Inflammatory macrophage treated with lipopolysaccharide for 1 hour (primary cell): ENCODE results near the gene CEP112.
"Not testable (repeated sequence)": the region's sequence is repeated elsewhere in the genome, so short reads cannot be mapped to it uniquely, and the experiment has no call there.

Source experiments
- DNase-seq, 2 donors: peaks; one replicate each; pipeline ENCODE4 v3.0.0-alpha.2; 2020 to 2022

The CEP112 gene

GRCh38 chr17:65712383-65713267 is 479.3 kb downstream of the CEP112 start:
- DNase-seq: no peak

- no peak for DNase-seq
These were observed 480.2 kb downstream of the CEP112 start for GRCh38 chr17:65711671-65712276.

DNA sequence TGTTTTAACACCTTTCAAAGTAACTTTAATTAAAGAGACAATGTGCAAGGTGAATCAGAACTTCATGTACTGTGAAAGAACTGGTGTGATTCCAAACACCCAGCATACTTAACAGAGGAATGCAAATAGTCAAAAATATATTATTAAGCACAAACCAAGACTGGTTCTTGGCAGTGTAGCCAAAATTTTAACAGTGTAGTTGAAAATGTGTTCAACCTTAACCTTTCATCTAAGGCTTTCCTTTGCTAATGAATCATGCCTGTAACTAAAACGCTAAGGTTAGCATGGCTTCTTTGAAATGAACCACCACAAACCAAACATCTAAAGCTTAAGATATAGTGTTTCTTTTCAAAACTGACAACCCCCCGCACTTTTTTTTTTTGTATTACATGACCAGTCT is 484.2 kb downstream of the CEP112 start:
- no peak for DNase-seq

DNA sequence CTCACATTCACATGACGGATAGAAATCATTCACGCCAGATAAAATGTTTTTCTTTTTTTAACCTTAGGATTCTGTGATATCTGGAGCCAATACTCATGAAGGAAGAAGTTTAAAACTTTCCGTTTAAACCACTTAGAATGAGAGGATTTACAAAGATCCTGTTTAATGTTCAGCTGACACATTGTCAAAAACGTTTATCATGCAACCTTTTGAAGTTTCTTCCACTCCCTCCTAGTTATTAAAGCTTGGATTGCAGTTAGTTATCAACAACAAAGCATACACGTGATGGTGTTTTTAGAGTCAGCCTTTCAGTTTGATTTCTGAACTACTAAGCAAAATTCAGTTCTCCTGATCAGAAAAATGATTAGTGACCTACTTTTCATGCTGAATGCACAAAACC is 487.2 kb downstream of the CEP112 start:
- no peak for DNase-seq

DNA sequence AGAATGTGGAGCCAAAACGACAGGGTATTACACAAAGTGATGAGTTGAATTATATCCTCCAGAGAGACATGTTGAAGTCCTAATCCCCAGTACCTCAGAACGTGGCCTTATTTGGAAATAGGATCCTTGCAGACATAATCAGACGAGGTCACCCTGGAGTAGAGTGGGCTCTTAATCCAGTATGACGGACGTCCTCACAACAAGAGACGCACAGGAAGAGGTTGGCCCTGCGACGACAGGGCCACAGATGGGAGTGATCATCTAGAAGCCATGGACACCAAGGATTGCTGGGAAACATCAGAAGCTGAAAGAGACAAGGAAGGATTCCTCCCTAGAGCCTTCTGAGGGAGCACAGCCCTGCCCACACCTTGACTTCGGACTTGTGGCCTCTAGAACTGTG is 488.0 kb downstream of the CEP112 start:
- DNase-seq: no peak

DNA sequence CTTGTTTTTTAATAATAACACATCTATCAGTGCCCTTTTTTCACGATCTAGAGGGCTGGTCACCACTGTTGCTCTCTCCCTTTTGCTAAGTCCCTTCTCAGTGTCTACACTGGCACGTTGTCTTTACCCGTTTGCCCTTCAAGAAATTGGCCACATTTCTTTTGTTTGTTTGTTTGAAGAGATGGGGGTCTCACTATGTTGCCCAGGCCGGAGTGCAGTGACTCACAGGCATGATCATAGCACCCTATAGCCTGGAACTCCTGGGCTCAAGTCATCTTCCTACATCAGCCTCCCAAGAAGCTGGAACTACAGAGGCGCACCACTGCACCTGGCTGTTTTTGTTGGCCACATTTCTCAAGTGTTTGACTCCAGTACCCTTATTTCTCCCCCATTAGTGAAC is 492.5 kb downstream of the CEP112 start:
- no peak for DNase-seq

DNA sequence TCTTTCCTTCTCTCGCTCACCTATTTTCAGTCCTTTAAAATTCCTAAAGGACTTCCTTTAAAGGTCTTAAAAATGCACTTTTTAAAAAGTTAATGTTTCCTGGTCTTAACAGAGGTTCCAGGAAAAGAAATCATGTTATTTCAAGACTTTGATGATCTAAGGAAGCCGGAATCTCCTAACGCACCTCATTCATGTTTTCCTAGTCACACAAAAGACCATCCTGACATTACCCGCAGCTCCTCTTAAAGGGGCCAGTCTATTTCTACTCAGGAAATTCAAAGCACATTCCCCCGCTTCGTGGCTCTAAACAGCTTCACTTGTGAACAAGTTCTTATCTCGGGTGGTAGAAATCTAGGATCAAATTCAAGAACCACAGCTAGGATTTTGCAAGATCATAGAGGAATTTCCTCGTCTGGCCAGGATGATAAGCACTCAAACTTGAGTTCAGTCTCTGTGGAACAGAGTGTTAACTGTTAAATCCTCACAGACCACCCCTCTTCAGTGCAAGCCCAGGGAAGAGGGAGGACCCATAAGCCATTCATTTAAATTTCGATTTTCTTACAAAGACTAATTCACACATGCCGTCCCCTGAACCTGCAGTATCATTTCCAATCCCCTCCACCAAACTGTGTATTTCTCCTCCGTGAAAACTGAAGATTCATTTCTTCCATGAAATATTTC is 493.4 kb downstream of the CEP112 start:
- no peak for DNase-seq

DNA sequence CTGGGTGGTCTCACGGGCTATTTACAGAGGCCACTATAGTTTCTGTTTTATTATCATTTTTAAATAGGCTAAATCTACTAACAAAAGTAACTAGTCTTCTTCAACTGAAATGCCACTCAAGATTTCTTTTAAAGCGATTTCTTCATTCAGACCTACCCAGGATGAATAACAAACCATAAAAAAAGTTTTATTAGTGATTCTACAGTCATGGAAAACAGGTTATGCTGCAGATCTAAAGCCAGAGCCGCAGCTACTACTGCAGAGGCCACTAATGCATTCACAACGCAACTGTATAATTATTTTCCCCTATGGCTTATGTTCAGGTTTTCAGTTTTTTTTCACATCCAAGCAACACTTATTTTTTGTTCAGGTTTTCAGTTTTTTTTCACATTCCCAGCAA is 494.3 kb downstream of the CEP112 start:
- no peak for DNase-seq

DNA sequence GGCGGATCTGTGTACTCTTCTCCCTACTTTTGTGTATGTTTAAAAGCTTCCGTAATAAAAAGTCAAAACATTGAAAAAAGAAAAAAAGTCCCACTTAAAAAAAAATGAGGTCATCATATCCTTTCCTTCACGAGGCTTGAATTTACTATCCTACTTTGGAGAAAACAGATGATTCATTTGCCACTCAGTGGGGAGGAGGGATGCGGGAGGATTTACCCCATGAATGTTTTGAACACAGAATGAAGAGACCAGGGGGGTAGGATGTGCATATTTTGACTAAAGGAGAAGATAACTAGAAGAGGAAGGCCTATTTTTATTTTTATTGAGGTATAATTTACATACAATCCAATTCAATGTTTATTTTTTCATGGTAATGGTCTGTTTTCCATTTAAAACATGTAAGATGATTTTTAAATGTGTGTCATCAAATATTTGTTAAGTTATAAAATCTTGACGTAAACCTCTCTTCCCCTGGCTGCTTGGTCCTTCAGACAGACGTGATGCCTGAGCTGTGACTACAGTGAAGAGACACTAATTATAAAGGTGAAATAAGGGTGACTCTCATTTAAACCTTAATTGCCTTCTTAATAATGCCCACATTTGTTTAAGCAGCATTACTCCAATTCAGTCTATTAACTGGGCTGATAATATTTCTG is 495.1 kb downstream of the CEP112 start:
- DNase-seq: no peak

DNA sequence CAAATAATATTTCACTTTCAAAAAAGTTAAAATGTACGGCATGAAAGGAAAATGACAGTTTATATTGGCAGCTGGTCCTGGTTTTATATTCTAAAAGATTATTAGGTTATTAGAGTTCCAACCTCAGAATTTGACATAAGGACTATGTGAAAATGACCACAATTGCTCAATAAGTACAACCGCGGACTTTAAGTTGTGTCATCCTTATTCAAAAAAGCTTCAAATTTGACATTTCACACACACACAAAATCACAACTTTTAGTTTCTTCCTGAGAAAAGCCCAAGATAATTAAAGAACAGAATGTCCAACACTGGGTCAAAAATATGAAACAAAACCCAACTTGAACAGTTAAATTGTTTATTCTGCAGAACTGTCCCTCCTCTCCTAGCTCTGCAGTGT is 497.3 kb downstream of the CEP112 start:
- no peak for DNase-seq

DNA sequence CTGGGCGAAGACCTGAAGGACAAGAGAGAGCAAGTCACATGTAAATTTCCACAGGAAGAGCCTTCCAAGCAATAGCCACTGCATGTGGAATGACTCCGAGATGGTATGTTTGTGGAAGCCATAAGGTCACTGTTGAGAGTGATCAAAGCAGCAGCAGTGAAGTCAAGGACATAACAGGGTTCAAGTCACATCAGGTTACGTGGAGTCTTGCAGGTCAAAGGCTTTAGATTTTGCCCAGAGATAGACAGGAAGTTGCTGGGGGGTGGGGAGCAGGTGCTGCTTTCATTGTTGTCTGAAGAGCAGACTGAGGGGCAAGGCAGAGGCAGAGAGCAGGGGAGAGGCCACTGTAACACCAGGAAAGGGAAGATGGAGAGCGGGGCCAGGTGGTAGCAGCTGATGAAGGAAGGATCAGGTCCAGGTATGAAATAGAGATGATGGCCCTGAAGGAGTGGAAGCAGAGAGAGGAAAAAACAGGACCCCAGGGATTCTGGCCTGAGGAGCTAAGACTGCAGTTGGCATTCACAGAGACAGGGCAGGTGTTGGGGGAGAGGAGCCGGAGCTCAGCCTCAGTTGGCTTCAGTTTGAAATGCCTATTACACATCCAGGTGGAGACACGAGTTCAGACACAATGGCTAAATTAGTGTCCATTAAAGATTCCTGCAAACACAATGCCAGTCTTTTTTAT is 501.2 kb downstream of the CEP112 start:
- no peak for DNase-seq

- DNase-seq: no peak
These were observed 503.6 kb downstream of the CEP112 start for GRCh38 chr17:65688307-65688706.

GRCh38 chr17:65685110-65685509 is 506.8 kb downstream of the CEP112 start:
- no peak for DNase-seq

DNA sequence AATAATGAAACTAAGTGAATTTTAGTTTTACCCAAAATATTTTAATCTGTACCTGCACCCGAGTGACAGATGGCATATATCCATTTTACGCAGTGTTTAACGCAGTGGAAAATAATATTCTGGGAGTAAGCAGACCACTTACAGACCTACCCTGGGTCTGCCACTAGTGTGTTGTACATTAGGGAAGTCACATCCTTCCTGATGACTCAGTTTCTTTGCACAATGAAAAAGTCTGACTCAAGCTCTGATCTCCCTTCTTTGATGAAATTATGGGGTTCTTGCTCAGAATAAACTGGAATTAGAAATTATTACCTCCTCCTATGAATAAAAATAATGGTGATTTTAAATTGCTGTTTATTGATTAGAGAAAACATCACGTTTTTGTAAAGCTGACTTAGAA is 507.3 kb downstream of the CEP112 start:
- DNase-seq: no peak

- DNase-seq: no peak
These were observed 508.5 kb downstream of the CEP112 start for GRCh38 chr17:65683428-65683827.

DNA sequence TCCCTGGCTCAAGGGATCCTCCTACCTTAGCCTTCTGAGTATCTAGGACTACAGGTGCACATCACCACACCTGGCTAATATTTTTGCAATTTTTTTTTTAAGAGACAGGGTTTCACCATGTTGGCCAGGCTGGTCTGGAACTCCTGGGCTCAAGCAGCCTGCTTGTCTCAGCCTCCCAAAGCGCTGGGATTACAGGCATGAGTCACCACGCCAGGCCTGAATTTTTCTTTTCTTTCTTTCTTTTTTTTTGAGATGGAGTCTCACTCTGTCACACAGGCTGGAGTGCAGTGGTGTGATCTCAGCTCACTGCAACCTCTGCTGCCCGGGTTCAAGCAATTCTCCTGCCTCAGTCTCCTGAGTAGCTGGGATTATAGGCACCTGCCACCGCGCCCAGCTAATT is 510.2 kb downstream of the CEP112 start:
- DNase-seq: not testable (repeated sequence)

- no peak for DNase-seq
These were observed 512.6 kb downstream of the CEP112 start for GRCh38 chr17:65679165-65679845.

GRCh38 chr17:65678546-65678945 is 513.4 kb downstream of the CEP112 start:
- no peak for DNase-seq

DNA sequence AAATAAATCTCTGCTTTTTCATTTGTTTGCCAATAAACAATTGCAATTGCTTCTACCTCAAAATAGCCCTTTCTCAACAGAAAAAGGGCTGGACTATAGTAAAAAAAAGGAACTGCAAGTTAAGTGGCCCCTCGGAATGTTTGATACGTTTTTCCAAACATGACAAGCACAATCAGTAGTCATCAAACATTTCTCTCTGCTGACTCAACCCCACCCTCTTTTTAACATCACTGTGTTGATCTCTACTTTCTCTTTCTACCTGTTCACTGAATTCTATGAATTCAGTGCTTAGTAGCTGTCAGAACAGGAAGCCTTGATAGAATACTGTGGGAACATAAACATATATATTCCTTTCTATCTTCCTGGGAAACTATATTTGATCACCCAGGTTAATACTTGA is 514.0 kb downstream of the CEP112 start:
- DNase-seq: no peak

GRCh38 chr17:65674246-65675045 is 517.5 kb downstream of the CEP112 start:
- DNase-seq: no peak

DNA sequence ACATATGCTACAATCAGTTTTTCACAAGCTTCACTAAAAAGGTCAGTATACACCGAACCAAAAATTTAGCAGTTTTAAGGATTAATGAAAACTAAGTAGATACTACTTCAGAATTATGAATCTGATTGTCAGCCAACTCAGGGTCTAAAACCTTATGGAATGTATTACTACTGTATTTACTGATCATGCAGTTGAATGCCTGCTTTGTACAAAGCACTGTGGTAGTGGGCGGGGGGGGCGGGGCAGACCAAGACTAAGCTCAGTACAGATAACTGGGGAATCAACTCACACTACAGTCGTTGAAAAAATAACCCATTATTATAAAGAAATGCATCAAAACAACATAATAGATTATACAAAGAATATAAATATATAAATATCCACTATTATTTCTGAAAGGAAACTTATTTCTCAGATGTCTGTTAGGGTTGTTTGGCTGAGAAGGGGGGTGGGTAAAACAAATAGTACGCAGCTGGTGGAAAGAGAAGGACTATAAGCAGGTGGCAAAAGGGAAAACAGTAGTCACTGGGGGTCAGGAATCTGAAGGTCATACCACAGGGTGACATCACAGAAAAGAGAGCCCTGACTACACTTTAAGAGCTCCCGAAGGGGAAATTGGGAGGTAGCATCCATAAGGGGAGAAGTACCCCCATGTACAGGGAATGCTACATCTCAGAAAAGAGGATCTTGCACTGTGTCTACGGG is 521.1 kb downstream of the CEP112 start:
- DNase-seq: no peak
